HepG2 (cell line): ENCODE data around the gene CTSW. TPM values are rescaled to one million over a fixed set of nuclear protein-coding genes. Genes with fewer than 3 reads are reported as not detected.

Experiments
- ATAC-seq: fragments of 200-7000 bp; cut with Tn5 transposase; 3 replicates; pipeline ENCODE4 v1.9.1; 2020; ENCODE audit warnings: mild to moderate bottlenecking, moderate library complexity
- BruUV-seq: library from RNA; stranded (reverse); fragments of 400-500 nt; replicated peaks from 2 replicates; lab custom pipeline; 2021; lab: Mats Ljungman, UMichigan
- CTCF ChIA-PET: fragments of 300-600 bp; formaldehyde crosslinking; extraction: SDS; loops from one replicate; lab custom pipeline; 2021; ENCODE audit warnings: low total read pairs, inconsistent platforms, low intra/inter-chr PET ratio; lab: Yijun Ruan, JAX
- POLR2A ChIA-PET: fragments of 350-600 bp; sonication (Branson Sonifier 250); formaldehyde crosslinking; loops from one replicate; lab custom pipeline; 2020; ENCODE audit warnings: antibody characterized with exemption, inconsistent platforms; lab: Yijun Ruan, JAX
- DNase-seq: peaks from one replicate; pipeline ENCODE4 v3.0.0-alpha.2; 2015; ENCODE audit warnings: low spot score
- FAIRE-seq: peaks from 3 replicates; lab custom pipeline; 2011; peaks lifted over from hg19 to GRCh38; lab: Jason Lieb, UNC
- H2AFZ ChIP-seq: one replicate; pipeline ENCODE4 v1.6.1; 2011; ENCODE audit warnings: low read length, inconsistent platforms
- H3K27ac ChIP-seq: fragments of 300-600 bp; 3 replicates; pipeline ENCODE4 v1.8.0; 2011; ENCODE audit warnings: mixed run types, mild to moderate bottlenecking, mixed read lengths, low read length, inconsistent platforms; ENCODE audit not compliant: insufficient read depth; ENCODE audit errors: extremely low read length
- H3K27me3 ChIP-seq, 2 experiments: fragments of 200-600 bp in 1 of 2; 2 replicates in 1 of 2; 3 replicates in 1 of 2; pipeline versions ENCODE4 v1.6.0 to v1.8.0; 2011; ENCODE audit warnings: low read length in 2 of 2, mild to moderate bottlenecking in 2 of 2, moderate library complexity in 2 of 2, inconsistent platforms in 1 of 2; ENCODE audit not compliant: insufficient read depth in 2 of 2, control insufficient read depth in 1 of 2
- H3K36me3 ChIP-seq, 2 experiments: fragments of 200-600 bp in 1 of 2; replicated peaks in 1 of 2; 2 replicates in 1 of 2; 3 replicates in 1 of 2; pipeline versions ENCODE4 v1.5.1 to v1.8.0; 2011; ENCODE audit warnings: low read length in 2 of 2, inconsistent platforms in 1 of 2; ENCODE audit not compliant: insufficient read depth in 2 of 2, control insufficient read depth in 1 of 2
- H3K4me1 ChIP-seq: 2 replicates; pipeline ENCODE4 v1.5.1; 2012; ENCODE audit warnings: low read length, inconsistent platforms; ENCODE audit not compliant: insufficient read depth
- H3K4me2 ChIP-seq: 2 replicates; pipeline ENCODE4 v1.6.0; 2011; ENCODE audit warnings: low read depth, low read length, inconsistent platforms
- H3K4me3 ChIP-seq, 3 experiments: fragments of 200-600 bp in 1 of 3; sonication (generic), shearing (Covaris generic) in 1 of 3; replicated peaks in 1 of 3; 2 replicates each; pipeline ENCODE4 v1.5.1; 2011 to 2016; ENCODE audit warnings: low read length in 3 of 3, inconsistent platforms in 2 of 3, low read depth in 2 of 3, mild to moderate bottlenecking in 2 of 3, control low read depth in 1 of 3, mixed read lengths in 1 of 3; ENCODE audit not compliant: insufficient read depth in 1 of 3
- H3K79me2 ChIP-seq: one replicate; pipeline ENCODE4 v1.6.1; 2011; ENCODE audit warnings: low read length, inconsistent platforms; ENCODE audit not compliant: insufficient read depth
- H3K9ac ChIP-seq: 2 replicates; pipeline ENCODE4 v1.6.0; 2011; ENCODE audit warnings: mild to moderate bottlenecking, low read depth, low read length, inconsistent platforms; ENCODE audit not compliant: insufficient read depth
- H3K9me3 ChIP-seq: 2 replicates; pipeline ENCODE4 v1.5.1; 2012; ENCODE audit warnings: mild to moderate bottlenecking, low read length
- H4K20me1 ChIP-seq: 2 replicates; pipeline ENCODE4 v1.6.0; 2011; ENCODE audit warnings: inconsistent platforms, mild to moderate bottlenecking, low read length, moderate library complexity; ENCODE audit not compliant: insufficient read depth
- AGO1 ChIP-seq: fragments of 200-400 bp; formaldehyde crosslinking; IDR thresholded peaks from 2 replicates; pipeline ENCODE4 v1.6.1; 2017; ENCODE audit warnings: mild to moderate bottlenecking, low read depth, low read length, moderate library complexity; ENCODE audit not compliant: poor library complexity, severe bottlenecking
- AGO2 ChIP-seq: fragments of 200-400 bp; formaldehyde crosslinking; optimal IDR thresholded peaks from 2 replicates; pipeline ENCODE3; 2017; ENCODE audit warnings: mild to moderate bottlenecking, low read depth, low read length, moderate library complexity
- CBX2 ChIP-seq, 2 experiments: fragments of 200-600 bp in 1 of 2; sonication (generic); formaldehyde crosslinking in 1 of 2; IDR thresholded peaks; 2 replicates each; pipeline versions ENCODE4 v1.7.0 to v1.8.1; 2018 to 2022; ENCODE audit warnings: low read depth in 2 of 2, low read length in 1 of 2, mild to moderate bottlenecking in 1 of 2, missing genetic modification reagents in 1 of 2
- HOXA7 ChIP-seq: sonication (generic); formaldehyde crosslinking; IDR thresholded peaks from 2 replicates; pipeline ENCODE4 v1.8.1; 2022; ENCODE audit warnings: mild to moderate bottlenecking, missing genetic modification reagents, moderate library complexity
- NR2C2 ChIP-seq: sonication (generic); formaldehyde crosslinking; IDR thresholded peaks from 2 replicates; pipeline ENCODE4 v1.4.0; 2020; ENCODE audit warnings: missing genetic modification reagents, mild to moderate bottlenecking, moderate library complexity, borderline replicate concordance
- ZBTB38 ChIP-seq: sonication (generic); formaldehyde crosslinking; IDR thresholded peaks from 2 replicates; pipeline ENCODE4 v1.5.1; 2020; ENCODE audit warnings: mild to moderate bottlenecking, missing genetic modification reagents
- WGBS: methylation state at CpG from one replicate; pipeline ENCODE4 v1.1.6; 2017; ENCODE audit warnings: low lambda C conversion rate; 5-methylcytosine and 5-hydroxymethylcytosine counted together
- in situ Hi-C: cut with HindIII; loops from 2 replicates; pipeline ENCODE4 v1.10.0; 2017; ENCODE audit warnings: low pct_unique_long_range_greater_than_20kb; ENCODE audit not compliant: extremely low pct_ligation_motif_present
- intact Hi-C: fragments of 100-400 bp; cut with micrococcal nuclease; formaldehyde crosslinking; loops from one replicate; pipeline ENCODE4 v1.10.0; 2022; ENCODE audit not compliant: unreplicated experiment
- polyA plus RNA-seq, 8 experiments: library from polyadenylated mRNA; depleted of rRNA in 3 of 8; stranded (reverse) in 7 of 8; unstranded in 1 of 8; fragments of >200 nt; fragmentation: Illumina TruSeq in 4 of 8; extraction: Trizol in 4 of 8; gene quantifications; 2 replicates each; pipeline versions ENCODE4 v1.2.1 to v1.2.3, GENCODE V29; 2011 to 2016; ENCODE audit warnings: low read depth in 4 of 8, missing spikeins in 1 of 8, mixed read lengths in 1 of 8; ENCODE audit not compliant: insufficient read depth in 1 of 8
- total RNA-seq, 5 experiments: library from RNA; depleted of rRNA; stranded (reverse); fragments of >200 nt; fragmentation: Illumina TruSeq; extraction: Trizol; gene quantifications; 2 replicates each; pipeline ENCODE4 v1.2.3, GENCODE V29; 2016; ENCODE audit warnings: low read depth in 1 of 5
- TF ChIP-seq, protein P1 (sequence below): sonication (generic); formaldehyde crosslinking; IDR thresholded peaks from 2 replicates; pipeline ENCODE4 v1.5.1; 2020; ENCODE audit warnings: mild to moderate bottlenecking, missing genetic modification reagents, moderate library complexity
- TF ChIP-seq, protein P2 (sequence below): sonication (generic); formaldehyde crosslinking; IDR thresholded peaks from 2 replicates; pipeline ENCODE4 v1.8.0; 2022; ENCODE audit warnings: low read depth, missing genetic modification reagents
- TF ChIP-seq, protein P3 (sequence below): sonication (generic); formaldehyde crosslinking; IDR thresholded peaks from 2 replicates; pipeline ENCODE4 v1.4.0; 2020; ENCODE audit warnings: mild to moderate bottlenecking, missing genetic modification reagents

The CTSW gene
- total and polyA plus RNA-seq, 2 of the 13 experiments (the other 11 are each of a cell fraction or from before 2014, with no cell fraction given), result 0.09 TPM; not detected in 1

DNA sequence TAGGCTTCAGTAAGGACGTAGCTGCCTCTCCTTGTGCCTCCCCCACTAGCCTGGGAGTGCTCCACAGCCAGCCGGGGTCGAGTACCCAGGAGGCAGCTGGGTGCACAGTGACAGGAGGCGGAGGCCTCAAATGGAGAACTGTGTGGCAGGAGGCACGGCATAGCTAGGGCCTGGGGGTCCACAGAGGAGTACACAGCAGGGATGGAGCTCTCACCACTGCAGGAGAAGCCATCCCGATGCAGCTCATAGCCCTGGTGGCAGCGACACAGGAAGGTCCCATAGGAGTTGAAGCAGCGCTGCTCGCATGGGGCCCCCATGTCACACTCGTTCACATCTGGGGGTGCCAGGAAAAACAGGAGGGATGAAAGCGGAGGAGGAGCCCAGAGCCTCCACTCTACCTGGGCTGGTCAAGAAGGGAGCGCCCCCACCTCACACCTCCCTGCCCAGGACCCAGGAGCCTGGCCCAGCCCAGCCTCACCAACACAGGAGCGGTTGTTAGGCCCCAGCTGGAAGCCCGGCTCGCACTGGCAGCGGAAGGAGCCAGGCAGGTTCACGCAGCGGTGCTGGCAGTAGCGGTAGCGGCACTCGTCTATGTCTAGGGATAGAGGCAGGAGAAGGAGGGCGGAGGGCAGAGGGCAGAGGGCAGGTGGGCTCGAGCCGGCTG lies 9.9 kb upstream of the CTSW start (continued):
- TF ChIP-seq, protein P1, sequence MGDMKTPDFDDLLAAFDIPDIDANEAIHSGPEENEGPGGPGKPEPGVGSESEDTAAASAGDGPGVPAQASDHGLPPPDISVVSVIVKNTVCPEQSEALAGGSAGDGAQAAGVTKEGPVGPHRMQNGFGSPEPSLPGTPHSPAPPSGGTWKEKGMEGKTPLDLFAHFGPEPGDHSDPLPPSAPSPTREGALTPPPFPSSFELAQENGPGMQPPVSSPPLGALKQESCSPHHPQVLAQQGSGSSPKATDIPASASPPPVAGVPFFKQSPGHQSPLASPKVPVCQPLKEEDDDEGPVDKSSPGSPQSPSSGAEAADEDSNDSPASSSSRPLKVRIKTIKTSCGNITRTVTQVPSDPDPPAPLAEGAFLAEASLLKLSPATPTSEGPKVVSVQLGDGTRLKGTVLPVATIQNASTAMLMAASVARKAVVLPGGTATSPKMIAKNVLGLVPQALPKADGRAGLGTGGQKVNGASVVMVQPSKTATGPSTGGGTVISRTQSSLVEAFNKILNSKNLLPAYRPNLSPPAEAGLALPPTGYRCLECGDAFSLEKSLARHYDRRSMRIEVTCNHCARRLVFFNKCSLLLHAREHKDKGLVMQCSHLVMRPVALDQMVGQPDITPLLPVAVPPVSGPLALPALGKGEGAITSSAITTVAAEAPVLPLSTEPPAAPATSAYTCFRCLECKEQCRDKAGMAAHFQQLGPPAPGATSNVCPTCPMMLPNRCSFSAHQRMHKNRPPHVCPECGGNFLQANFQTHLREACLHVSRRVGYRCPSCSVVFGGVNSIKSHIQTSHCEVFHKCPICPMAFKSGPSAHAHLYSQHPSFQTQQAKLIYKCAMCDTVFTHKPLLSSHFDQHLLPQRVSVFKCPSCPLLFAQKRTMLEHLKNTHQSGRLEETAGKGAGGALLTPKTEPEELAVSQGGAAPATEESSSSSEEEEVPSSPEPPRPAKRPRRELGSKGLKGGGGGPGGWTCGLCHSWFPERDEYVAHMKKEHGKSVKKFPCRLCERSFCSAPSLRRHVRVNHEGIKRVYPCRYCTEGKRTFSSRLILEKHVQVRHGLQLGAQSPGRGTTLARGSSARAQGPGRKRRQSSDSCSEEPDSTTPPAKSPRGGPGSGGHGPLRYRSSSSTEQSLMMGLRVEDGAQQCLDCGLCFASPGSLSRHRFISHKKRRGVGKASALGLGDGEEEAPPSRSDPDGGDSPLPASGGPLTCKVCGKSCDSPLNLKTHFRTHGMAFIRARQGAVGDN, result peak; percentile 31
- peak; percentile 81 for TF ChIP-seq AGO2

DNA sequence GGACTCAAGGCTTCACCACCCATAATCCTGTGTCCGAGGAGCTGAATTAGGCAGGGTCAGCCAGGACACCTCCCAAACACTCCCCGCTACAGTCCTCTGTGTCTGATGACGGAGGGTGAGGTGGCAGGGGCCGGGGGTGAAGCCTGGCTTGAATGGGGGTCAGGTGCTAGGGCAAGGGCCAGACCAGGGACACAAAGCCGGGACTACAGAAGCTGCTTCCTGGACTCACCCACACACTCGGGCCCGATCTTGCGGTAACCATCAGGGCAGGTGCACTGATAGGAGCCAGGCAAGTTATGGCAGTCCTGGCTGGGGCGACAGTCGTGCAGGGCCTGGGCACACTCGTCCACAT lies 9.4 kb upstream of the CTSW start:
- no peak for FAIRE-seq
- CTCF ChIA-PET, result no interaction called here

More for the DNA sequence above, 9.4 kb upstream of the CTSW start:
- H3K27ac ChIP-seq, result no peak overlapping the region
- no peak overlapping the region for H2AFZ ChIP-seq
- H3K9me3 ChIP-seq, result no peaks in the 10 kb centered on the region
- in situ Hi-C loops, result no loop called here
- no peaks in the 10 kb centered on the region for H4K20me1 ChIP-seq
- POLR2A ChIA-PET, result interaction anchor here (1.0 to 8.9 kb wide), 4 partner anchors 11 to 20 kb away, joined by 3 to 81 read pairs (median 15); partner anchors contain the start of genes CCDC85B, CFL1, FIBP and MUS81
- peak overlapping the region; percentile 71 for H3K4me2 ChIP-seq
- H3K4me3 ChIP-seq, result no peak overlapping the region; a peak in 1 of 6 replicates
- intact Hi-C loops, result no loop called here
- H3K36me3 ChIP-seq, result peaks cover 2 to 17% of the 10 kb centered on the region in 2 experiments; a peak in 4 of 5 replicates
- ATAC-seq, result peak; percentile 4
- H3K4me1 ChIP-seq, result peaks cover 22% of the 10 kb centered on the region
- H3K27me3 ChIP-seq, result no peaks in the 10 kb centered on the region; a peak in 1 of 5 replicates
- no peaks in the 10 kb centered on the region for H3K79me2 ChIP-seq
- BruUV-seq, result no TSS peak
- 88% methylated on average over 2 of the region's 11 CpGs for WGBS
- TF ChIP-seq, protein P2, sequence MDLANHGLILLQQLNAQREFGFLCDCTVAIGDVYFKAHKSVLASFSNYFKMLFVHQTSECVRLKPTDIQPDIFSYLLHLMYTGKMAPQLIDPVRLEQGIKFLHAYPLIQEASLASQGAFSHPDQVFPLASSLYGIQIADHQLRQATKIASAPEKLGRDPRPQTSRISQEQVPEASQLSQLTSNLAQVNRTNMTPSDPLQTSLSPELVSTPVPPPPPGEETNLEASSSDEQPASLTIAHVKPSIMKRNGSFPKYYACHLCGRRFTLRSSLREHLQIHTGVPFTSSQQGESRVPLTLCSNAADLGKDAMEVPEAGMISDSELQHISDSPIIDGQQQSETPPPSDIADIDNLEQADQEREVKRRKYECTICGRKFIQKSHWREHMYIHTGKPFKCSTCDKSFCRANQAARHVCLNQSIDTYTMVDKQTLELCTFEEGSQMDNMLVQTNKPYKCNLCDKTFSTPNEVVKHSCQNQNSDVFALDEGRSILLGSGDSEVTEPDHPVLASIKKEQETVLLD (CRISPR knock-in tag), result no peak
- TF ChIP-seq, protein P1, result peak; percentile 4; the same call in 1 of the 2 replicates
- TF ChIP-seq AGO1, result peak; percentile 60
- no peak for TF ChIP-seq CBX2 (IDR thresholded peaks at IDR 0.05; ENCODE audit: low read depth, low read length)
- TF ChIP-seq CBX2 (CRISPR knock-in tag; IDR thresholded peaks at IDR 0.05; ENCODE audit: low read depth), result no peak
- TF ChIP-seq NR2C2 (CRISPR knock-in tag), result 0 out of 2 replicates have a peak, but pooled peaks have one; percentile 12
- TF ChIP-seq ZBTB38 (CRISPR knock-in tag), result 0 out of 2 replicates have a peak, but pooled peaks have one; percentile 13
- TF ChIP-seq, protein P3, sequence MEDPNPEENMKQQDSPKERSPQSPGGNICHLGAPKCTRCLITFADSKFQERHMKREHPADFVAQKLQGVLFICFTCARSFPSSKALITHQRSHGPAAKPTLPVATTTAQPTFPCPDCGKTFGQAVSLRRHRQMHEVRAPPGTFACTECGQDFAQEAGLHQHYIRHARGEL (CRISPR knock-in tag), result no peak
- no peak for TF ChIP-seq HOXA7 (CRISPR knock-in tag)
- TF ChIP-seq AGO2, result peak; percentile 4
- DNase-seq, result no peak
- no peak overlapping the region for H3K9ac ChIP-seq
